H4 (cell line): ENCODE measurements around the gene OR5H6. TPM values are rescaled to one million over a fixed set of nuclear protein-coding genes. Genes with fewer than 3 reads are reported as not detected.
A peak's percentile ranks its signal among the peaks of the same experiment; 100 is the strongest.
"Not testable (repeated sequence)": the region's sequence is repeated elsewhere in the genome, so short reads cannot be mapped to it uniquely, and the experiment has no call there.

Experiments used
- DNase-seq: peaks from one replicate; pipeline ENCODE4 v3.0.0-alpha.2; 2015; ENCODE audit warnings: low spot score
- total RNA-seq: library from RNA; depleted of rRNA; stranded (reverse); fragments of >200 nt; shearing (Covaris generic); gene quantifications from 2 replicates; pipeline ENCODE4 v1.2.3, GENCODE V29; 2014; rRNA removed

Gene OR5H6
- total RNA-seq: not detected in 2 replicates

DNA sequence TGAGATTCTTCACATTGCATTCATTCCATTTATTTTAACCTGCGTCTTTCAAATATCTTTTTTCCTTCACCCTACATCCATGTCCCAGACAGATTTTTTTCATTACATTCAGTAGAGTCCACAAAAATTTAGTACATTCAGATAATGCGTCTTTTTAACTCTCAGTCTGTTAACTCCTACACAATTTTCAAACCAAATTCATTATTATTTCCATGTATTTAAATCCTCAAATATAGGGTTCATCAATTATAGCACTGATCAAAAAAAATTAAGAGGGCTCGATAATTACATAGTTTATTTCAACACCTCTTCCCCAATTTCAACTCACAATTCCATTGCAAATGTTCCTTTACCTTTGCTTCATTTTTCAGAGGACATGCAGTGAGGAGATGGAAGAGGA is at the start of gene OR5H6:
Gene OR5H6, plus strand, starts transcription at position 301 of the 400 bp plus-strand sequence. Its CDS starts 89 bp downstream, at position 390.
- no peak for DNase-seq

DNA sequence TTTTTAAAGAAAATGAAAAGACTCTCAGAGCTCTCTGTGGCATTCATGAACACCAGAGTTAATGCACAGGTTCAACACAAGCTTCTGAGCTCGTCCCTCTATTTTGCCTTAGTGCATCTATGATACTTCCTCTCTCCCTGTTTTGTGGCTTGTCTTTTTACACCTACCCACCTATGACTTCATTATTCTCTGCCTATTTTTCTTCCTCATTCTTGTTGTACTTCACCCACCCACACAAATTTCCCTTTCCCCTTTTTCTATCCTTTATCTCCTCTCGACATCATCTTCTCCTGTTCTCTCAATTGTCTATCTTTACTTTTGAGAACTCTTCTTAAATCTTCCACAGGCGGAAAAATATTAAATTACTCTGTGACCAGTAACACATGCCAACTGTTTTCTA is 49.0 kb upstream of the OR5H6 start:
- no peak for DNase-seq

- DNase-seq: no peak
Observed at GRCh38 chr3:98223907-98224672, 40.0 kb upstream of the OR5H6 start.

DNA sequence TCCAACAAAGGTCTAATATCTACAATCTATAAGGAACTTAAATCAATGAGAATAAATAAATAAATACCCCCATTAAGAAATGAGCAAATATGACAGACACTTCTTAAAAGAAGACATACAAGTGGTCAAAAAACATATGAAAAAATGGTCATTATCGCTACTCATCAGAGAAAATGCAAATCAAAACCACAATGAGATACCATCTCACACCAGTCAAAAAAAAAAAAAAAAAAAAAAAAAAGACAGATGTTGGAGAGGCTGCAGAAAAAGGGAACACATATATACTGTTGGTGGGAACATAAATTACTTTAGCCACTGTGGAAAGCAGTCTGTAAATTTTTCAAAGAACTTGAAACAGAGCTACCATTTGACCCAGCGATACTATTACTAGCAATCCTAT is 31.6 kb upstream of the OR5H6 start:
- DNase-seq: no peak

DNA sequence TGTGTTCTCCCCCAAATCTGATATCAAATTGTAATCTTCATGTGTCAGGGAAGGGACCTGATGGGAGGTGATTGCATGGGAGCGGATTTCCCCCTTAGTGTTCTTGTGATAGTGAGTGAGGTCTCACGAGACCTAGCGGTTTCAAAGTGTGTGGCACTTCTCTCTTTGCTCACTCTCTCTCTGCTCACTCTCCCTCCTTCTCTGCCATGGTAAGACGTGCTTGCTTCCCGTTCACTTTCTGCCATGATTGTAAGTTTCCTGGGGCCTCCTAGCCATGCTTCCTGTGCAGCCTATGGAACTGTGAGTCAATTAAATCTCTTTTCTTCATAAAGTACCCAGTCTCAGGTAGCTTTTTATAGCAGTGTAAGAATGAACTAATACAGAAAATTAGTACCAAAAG is 30.6 kb upstream of the OR5H6 start:
- no peak for DNase-seq

- DNase-seq: no peak
Observed at GRCh38 chr3:98240131-98240530, 23.9 kb upstream of the OR5H6 start.

DNA sequence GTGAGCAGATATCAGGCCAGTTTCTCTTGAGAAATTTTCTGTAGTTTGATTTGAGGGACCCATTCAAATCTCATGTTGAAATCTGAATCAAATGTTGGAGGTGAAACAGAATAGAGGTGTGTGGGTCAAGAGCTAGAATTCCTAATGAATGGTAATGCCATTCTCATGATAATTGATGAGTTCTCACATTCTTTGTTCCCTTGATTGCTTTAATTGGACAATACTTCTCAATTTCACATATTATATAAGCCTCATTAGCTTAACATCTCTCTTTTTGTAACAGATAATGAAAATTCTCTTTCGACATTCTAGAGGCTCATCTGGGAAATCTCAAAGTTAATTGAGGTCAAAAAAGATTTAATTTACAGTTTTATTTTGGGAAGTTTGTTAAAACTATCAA is 21.9 kb upstream of the OR5H6 start:
- no peak for DNase-seq

GRCh38 chr3:98243843-98244242 is 20.2 kb upstream of the OR5H6 start:
- DNase-seq: no peak

DNA sequence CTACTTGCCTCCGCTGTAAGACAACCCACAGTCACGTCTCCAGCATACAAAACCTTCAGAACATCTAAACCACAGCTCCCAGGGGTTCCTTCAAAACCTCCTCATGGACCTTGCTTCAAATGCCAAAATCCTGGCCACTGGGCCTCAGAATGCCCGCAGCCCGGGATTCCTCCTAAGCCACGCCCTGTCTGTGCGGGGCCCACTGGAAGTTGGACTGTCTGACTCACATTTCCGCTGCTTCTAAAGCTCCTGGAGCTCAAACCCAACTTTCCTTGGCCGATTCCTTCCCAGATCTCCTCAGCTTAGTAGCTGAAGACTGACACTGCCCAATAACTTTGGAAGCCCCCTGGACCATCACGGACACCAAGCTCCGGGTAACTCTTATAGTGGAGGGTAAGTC is 17.9 kb upstream of the OR5H6 start:
- peak; percentile 13 for DNase-seq

- DNase-seq: not testable (repeated sequence)
Observed at GRCh38 chr3:98256026-98256425, 8.0 kb upstream of the OR5H6 start.

GRCh38 chr3:98259707-98260106 is 4.3 kb upstream of the OR5H6 start:
- no peak for DNase-seq

DNA sequence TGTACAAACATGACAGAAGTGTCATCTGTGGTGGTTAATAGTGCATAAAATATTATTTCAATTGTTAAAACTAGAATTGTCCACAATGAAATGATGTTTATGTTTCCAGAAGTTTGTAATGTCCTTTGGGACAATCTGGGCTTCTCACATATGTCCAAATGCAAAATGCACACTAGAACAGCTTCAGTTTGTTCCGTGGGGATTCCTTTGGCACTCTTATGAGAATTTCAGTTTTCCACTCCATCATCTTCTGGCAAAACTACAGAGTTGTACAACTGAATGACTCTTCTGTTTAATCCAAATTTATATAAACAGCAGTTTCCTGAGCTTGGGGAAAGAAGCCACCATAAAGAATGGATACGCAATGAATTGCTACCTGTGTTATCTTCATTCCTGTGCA is 2.0 kb upstream of the OR5H6 start:
- no peak for DNase-seq

- DNase-seq: no peak
Observed at GRCh38 chr3:98269846-98270245, 5.8 kb downstream of the OR5H6 start.

- DNase-seq: no peak
Observed at GRCh38 chr3:98272126-98272525, 8.1 kb downstream of the OR5H6 start.

- no peak for DNase-seq
Observed at GRCh38 chr3:98274914-98275313, 10.9 kb downstream of the OR5H6 start.

DNA sequence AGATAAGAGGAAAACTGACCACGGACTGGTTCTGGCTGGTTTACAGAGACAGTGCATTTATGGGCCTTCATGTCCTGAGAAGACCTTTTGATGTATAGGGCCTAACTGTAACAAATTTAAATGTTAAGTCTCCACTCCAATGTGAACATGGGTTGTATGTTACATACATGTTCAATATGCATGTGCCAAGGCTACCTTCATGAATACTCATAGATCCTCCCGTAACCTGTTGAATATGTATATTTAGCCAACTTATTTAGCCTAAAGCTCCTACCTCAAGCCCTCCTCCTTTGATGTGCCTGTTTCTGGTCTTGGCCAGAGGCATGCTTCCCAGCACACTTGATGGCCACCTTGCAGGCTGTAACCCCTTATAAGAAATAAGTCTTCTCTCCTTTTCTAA is 18.2 kb downstream of the OR5H6 start, which contains the start of gene OR5H2:
Gene OR5H2, plus strand, starts transcription at position 301 of the 400 bp plus-strand sequence. CDS start 398 bp downstream, outside the sequence.
- DNase-seq: no peak

DNA sequence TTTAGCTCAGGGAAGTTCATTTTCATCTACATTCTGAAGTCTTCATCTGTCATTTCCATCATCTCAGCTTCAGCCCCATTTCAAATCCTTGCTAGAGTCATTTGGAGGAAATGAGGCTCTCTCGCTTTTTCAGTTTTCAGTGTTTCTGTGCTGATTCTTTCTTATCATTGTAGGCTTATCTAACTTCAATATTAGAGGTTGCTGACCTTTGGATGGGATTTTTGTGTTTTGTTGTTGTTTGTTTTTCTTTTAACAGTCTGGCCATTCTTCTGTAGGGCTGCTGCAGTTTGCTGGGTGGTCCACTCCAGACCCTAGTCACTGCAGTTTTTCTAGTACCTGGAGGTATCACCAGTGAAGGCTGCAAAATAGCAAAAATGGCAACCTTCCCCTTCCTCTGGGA is 26.9 kb downstream of the OR5H6 start:
- DNase-seq: no peak

DNA sequence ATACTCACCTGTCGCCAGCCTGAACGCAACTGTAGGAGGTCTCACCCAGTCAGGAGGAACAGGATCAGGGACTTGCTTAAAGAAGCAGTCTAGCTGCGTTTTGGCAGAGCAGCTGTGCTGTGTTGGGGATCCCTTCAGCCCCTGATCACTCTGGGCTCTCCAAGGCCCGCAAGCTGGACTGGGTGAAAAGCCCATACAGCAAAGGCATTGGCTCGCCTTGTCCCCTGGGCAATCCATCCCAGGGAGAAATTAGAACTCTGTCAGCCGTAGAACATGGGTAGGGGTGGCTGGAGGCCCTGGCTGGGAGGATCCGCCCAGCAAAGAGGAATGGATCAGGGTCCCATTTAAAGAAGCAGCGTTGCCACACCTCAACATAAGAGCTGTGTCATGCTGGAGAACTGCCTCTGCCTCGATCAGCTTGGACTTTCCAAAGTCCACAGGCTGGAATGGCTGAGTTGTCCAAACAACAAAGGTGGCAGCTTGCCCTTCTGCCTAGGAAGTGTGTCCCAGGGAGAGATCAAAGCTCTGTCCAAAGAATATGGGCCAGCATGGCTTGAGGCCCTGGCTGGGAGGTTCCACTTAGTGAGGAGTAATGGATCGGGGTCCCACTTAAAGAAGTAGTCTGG is 27.4 kb downstream of the OR5H6 start:
- no peak for DNase-seq

Other genes starting within 250 kb of the OR5H6 start
- gene GABRR3, start 228.9 kb upstream of the OR5H6 start, total RNA-seq: not detected in 2 replicates
- not detected in 2 replicates for gene OR5AC2, start 177.1 kb upstream of the OR5H6 start, total RNA-seq
- gene OR5H1, start 133.5 kb upstream of the OR5H6 start, total RNA-seq: not detected in 2 replicates
- gene OR5H14, start 116.8 kb upstream of the OR5H6 start, total RNA-seq: not detected in 2 replicates
- not detected in 2 replicates for gene OR5H15, start 97.5 kb upstream of the OR5H6 start, total RNA-seq
- not detected in 2 replicates for gene OR5H2, start 18.3 kb downstream of the OR5H6 start, total RNA-seq
- gene OR5K4, start 89.6 kb downstream of the OR5H6 start, total RNA-seq: not detected in 2 replicates
- gene OR5K3, start 126.4 kb downstream of the OR5H6 start, total RNA-seq: not detected in 2 replicates
- gene OR5K1, start 199.0 kb downstream of the OR5H6 start, total RNA-seq: not detected in 2 replicates
- gene OR5K2, start 233.4 kb downstream of the OR5H6 start, total RNA-seq: not detected in 2 replicates